Astrocyte of the cerebellum (primary cell): ENCODE measurements around the gene RABIF.

ENCODE experiments used
- DNase-seq: peaks from one replicate; pipeline ENCODE4 v3.0.0-alpha.2; 2011; ENCODE audit warnings: low read depth
- H3K4me3 ChIP-seq: 2 replicates; pipeline ENCODE4 v1.5.1; 2011; ENCODE audit warnings: mild to moderate bottlenecking, low read depth, low read length, moderate library complexity
- in situ Hi-C: cut with HindIII; loops from 2 replicates; pipeline ENCODE4 v1.10.0; 2017; ENCODE audit warnings: low sequenced_read_pairs
- TF ChIP-seq, protein P1 (sequence below): IDR thresholded peaks from 2 replicates; pipeline ENCODE4 v1.5.1; 2012; ENCODE audit warnings: low read length, low read depth, moderate library complexity, mild to moderate bottlenecking; ENCODE audit errors: missing control alignments

Gene RABIF

DNA sequence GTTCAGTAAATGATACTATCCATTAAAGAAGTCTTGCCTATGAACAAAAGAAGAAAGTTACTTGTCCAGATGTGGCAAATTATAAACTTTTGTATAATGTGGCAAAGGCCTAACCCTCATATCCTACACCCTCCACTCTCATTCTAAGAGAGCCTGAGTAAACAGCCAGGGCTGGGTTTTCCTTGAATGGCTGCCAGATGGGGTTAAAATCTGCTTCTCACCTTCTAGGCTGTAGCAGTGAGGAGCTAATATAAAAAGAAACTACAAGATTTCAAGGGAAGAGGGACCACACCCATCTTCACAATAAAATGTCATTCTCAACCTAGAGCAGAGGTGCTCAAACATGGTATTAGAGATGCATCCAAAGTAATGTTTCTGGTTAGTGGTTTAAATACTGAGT is 8.9 kb downstream of the RABIF start:
- in situ Hi-C loops: no loop called here
- TF ChIP-seq, protein P1, sequence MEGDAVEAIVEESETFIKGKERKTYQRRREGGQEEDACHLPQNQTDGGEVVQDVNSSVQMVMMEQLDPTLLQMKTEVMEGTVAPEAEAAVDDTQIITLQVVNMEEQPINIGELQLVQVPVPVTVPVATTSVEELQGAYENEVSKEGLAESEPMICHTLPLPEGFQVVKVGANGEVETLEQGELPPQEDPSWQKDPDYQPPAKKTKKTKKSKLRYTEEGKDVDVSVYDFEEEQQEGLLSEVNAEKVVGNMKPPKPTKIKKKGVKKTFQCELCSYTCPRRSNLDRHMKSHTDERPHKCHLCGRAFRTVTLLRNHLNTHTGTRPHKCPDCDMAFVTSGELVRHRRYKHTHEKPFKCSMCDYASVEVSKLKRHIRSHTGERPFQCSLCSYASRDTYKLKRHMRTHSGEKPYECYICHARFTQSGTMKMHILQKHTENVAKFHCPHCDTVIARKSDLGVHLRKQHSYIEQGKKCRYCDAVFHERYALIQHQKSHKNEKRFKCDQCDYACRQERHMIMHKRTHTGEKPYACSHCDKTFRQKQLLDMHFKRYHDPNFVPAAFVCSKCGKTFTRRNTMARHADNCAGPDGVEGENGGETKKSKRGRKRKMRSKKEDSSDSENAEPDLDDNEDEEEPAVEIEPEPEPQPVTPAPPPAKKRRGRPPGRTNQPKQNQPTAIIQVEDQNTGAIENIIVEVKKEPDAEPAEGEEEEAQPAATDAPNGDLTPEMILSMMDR: no peak
- no peak overlapping the region for H3K4me3 ChIP-seq
- DNase-seq: no peak

DNA sequence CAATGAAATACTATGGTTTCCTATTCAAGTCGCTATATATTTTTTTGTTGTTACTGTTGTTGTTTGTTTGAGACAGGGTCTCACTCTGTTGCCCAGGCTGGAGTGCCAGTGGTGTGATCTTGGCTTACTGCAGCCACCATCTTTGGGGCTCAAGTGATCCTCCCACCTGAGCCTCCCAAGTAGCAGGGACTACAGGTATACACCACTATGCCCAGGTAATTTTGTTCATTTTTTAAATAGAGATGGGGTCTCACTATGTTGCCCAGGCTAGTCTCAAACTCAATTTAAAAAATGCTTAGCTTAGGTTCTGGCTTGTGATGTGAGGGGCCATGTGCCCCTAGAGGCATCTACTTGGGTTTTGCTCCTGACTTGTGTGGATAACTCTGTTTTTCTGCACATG is 9.8 kb downstream of the RABIF start:
- no peak for DNase-seq
- TF ChIP-seq, protein P1: no peak
- no peak overlapping the region for H3K4me3 ChIP-seq
- in situ Hi-C loops: no loop called here

DNA sequence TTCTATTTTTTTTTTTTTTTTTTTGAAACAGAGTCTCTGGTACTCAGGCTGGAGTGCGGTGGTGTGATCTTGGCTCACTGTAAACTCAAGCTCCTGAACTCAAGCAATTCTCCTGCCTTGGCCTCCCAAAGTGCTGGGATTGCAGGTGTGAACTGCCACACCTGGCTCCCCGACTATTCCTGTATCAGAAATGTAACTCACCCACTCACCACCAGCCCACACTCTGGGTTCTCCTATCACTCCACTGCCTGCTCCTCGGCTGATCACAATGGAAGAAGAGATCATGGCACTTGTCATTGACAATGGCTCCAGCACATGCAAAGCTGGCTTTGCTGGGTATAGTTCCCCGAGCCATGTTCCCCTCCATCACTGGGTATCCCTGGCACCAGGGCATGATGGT is 15.9 kb downstream of the RABIF start:
- TF ChIP-seq, protein P1: no peak
- in situ Hi-C loops: no loop called here
- no peak for DNase-seq

DNA sequence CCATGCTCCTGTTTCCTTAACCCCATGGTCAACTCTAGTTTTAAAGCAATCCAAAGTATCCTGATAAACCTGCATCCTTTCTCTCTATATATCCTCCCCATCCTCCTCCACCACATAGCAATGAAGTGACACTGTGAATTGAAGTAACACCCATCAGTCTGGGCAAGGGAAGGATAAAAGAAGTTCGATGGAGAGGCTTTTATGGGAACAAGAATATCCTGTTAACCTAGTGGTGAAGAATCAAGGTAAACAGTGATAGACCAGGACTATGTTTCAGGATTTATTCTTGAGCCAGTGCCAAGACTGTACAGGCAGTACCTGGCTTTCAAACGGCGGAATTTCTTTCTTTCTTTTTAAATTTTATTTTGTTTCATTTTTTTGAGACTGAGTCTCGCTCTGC is 17.6 kb downstream of the RABIF start:
- in situ Hi-C loops: no loop called here
- no peak overlapping the region for H3K4me3 ChIP-seq
- TF ChIP-seq, protein P1: no peak
- DNase-seq: no peak

More for the DNA sequence above, 15.9 kb downstream of the RABIF start:
- no peak overlapping the region for H3K4me3 ChIP-seq

DNA sequence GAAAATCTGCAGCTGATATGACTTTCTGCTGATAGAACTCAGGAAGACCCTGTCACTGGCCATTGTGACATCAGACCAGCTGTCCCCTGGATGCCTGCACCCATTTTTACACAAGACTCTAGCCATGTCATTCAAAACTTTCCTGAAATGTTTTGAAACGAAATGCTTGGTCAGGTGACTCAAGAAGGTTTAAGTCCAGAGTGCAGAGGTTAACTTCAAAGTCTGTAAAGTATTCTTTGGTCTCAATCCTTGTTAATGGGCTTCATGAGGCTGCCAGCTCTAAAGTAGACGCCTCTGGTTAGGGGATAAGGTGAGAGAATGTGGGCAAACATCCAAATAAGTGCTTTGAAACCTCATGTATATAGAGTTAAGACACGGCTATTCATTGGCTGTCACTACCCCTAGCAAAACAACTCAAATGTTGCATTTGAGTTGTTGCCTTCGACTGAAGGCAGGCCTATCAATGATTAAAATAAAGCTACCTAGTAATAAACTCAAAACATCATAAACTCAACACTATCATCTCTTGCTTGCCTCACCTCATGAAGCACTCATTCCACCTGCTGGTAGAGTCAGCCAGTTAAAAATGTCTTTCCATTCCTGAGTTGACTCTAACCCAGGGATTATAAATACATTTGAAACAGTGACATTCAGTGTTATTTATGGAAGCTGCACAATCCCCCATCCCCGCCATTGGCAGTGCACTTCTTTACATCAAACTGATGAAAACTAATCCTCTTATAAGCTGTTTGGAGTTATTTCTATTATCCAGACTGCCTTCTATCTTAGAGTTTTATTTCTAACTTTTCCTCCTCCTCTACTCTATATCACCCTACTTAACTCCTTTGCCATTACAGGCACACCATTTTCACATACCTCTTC is 26.0 kb downstream of the RABIF start:
- TF ChIP-seq, protein P1: no peak
- DNase-seq: no peak
- no peak overlapping the region for H3K4me3 ChIP-seq
- in situ Hi-C loops: no loop called here

DNA sequence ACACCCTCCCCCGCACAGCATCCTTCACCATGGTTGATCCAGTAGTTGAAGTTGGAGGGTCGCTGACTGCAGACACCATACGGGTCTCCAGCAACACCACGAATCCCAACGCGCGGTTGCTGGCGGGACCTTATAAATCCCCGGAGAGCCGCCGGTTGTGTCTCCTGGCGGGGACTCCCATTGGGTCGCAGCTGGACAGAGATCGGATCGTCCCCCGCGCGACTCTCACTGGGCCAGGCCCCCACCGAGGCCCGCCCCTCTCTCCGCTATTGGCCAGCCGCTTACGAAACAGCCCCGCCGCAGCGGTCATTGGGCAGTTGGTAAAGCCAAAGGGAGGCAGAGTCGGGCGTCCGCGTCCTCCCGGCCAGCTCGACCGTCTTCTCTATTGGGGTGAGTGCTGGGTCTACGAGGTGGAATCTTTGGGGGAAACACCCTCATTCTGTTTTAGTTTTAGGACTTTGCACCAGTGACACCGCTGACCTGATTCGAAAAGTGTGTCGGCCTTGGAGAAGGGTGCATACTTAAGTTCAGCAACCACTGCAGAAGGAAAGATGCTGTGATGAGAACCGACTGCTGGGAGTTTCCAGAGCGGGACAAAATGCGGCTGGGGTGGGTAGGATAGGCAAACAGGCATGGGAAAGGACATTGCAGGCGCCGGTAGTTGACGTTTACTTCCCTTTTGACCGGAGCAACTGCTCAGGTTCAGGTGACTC is 27.4 kb downstream of the RABIF start:
- DNase-seq: peak; percentile 36
- TF ChIP-seq, protein P1: no peak
- peak overlapping the region; percentile 60 for H3K4me3 ChIP-seq
- in situ Hi-C loops: no loop called here
